ENCODE measurements around the gene OSBP2.

Gene OSBP2

DNA sequence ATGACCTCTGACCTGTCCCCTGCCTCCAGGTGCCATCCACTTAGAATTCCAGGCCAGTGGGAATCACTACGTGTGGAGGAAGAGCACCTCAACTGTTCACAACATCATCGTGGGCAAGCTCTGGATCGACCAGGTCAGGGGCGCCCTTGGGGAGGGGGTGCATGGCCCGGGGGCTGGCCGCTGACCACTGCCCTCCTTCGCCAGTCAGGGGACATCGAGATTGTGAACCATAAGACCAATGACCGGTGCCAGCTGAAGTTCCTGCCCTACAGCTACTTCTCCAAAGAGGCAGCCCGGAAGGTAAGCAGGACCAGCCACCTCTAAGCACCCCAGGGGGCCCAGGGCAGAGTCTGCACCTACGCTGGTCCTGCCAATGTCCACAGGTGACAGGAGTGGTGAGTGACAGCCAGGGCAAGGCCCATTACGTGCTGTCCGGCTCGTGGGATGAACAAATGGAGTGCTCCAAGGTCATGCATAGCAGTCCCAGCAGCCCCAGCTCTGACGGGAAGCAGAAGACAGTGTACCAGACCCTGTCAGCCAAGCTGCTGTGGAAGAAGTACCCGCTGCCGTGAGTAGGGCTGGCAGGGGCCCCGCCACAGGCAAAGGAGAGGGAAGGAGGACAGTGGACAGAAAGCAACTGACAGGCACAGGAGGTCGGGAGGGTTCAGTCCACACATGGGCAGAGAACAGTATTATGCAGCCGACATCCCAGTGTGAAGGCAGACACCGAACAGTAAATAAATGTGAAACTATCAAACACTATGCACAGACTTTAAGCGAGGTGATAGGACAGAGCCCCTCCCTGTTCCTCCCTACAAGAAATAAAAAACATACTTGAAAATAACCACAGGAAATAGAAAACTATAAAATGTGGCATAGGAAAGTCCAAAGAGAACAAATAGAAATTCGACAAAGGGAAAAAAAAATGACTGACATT, 199.0 kb downstream of the OSBP2 start:
- peak in 11 of 42 donors; percentile 3 to 28 (median 12) for DNase-seq
- intact Hi-C loops (cut with DNase I): no loop called here

DNA sequence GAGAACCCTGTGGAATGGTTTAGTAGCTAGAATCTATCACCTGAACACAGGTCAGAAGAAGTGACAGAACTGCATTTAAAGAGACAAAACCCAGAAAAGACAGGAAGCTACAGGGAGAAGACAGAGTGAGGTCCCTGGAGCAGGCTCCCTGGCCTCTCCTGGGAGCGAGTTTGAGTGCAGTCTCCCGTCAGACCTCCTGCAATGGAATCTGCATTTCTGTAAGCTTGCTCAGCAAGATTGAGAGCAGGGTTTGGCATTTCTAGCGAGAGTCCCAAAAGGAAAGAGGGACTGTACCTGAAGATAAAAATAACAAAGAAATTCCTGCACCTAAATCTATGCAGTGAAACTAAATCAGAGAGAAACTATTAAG, 199.7 kb downstream of the OSBP2 start:
- DNase-seq: peak in 4 of 42 donors; percentile 7 to 33 (median 18)
- intact Hi-C loops (cut with DNase I): no loop called here

DNA sequence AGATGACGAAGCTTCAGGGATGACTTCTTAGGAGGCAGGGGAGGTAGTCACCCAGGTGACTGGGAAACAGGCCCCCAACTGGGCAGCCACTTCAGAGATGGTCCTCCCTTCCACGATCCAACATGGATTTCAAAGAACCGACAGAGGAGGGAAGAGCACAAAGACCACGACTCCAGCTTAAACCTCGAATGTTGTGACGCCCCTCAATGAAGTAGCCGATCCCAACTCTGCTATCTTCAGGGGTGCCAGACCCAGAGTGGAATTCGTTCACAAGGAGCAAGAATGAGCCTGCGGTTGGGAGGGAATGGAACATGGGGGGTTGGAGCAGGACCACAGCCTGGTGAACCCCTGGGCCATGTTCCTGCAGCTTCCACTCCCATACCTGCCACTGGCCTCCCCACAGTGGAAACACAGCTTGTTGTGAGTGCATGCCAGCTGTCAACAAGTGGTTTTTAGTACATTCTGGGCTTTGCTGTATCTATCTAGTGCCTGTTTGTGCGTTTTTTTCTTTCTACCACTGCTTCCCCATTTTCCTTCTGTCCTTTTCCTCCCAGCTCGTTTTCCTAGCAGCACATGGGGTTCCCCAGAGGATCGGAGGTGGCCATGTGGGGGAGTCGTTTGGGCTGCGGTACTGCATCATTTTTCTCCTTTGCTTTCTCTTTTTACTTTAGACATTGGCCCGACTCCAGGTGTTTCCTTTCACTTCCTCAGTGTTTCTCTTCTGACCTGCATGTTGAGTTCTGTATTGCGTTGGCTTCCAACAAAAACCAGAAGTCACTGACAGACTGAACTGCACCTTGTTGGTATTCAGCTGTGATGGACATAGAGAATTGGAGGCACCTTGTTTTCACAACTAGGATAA, 208.1 kb downstream of the OSBP2 start:
- peak in 9 of 42 donors; percentile 4 to 40 (median 20) for DNase-seq
- intact Hi-C loops (cut with DNase I): loop anchor here (5.0 kb wide), 1 partner anchor 140 kb away; no protein-coding TSS in a partner anchor

DNA sequence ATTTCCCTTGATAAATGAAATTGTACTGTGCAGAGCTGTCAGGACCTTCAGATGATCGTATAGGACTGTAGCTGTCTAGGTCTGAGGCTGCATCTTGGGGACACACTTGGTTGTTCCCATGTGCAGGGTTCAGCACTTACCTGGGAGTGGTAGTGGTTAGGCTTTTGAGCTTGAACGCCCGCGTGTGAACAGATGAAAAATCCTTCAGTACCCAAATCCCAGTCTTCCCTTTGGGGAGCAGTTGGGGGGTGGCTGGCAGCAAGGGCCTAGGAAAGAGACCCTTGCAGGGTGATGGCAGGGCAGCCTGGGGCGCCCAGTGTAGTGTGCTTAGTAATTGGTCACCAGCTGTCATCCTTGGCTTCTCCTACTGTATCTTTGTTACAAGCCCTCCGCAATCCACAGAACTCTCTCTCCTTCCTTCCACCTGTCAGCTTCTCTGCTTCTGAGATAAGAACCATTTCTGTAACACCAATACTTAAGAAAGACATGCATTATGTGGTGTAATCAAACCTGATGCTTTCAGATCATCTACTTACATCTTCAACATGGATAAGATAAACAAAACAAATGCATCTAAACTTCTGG, 209.3 kb downstream of the OSBP2 start:
- DNase-seq: peak in 9 of 42 donors; percentile 1 to 38 (median 19)
- intact Hi-C loops (cut with DNase I): loop anchor here (5.0 kb wide), 1 partner anchor 142 kb away; no protein-coding TSS in a partner anchor

DNA sequence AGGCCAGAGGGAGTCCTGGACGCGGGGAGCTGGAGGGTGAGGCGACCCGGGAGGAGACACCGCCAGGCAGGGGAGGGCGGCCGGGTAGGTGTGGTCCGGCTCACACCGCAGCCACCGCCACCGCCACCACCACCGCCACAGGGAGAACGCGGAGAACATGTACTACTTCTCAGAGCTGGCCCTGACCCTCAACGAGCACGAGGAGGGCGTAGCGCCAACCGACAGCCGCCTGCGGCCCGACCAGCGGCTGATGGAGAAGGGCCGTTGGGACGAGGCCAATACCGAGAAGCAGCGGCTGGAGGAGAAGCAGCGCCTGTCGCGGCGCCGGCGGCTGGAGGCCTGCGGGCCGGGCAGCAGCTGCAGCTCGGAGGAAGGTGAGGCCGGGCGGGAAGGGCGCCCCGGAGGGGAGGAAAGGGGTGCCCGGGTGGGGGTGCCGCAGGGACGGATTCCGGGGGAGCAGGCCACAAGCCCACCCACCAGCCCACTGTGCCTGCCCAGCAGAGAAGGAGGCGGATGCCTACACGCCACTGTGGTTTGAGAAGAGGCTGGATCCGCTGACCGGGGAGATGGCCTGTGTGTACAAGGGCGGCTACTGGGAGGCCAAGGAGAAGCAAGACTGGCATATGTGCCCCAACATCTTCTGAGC, 211.1 kb downstream of the OSBP2 start:
- intact Hi-C loops (cut with DNase I): no loop called here
- peak in 8 of 42 donors; percentile 1 to 40 (median 22) for DNase-seq

DNA sequence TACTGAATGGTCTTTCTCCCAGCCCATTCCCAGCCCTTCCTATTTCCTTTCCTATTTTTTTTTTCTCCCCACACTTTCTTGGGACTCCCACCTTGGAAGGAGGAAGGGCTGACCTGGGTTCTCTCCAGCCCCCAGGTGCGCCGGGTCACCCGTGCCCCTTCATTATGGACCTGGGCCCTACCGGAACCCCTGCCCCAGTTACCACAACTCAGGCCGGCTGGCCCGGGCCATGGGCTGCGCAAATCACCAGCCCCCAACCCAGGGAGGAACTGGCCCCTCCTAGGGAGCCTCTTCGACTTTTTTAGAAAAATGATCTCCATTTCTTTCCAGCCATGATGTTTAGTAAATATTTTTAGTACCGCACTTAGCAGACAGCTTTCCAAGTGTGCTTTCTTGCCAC, 211.7 kb downstream of the OSBP2 start:
- intact Hi-C loops (cut with DNase I): no loop called here

DNA sequence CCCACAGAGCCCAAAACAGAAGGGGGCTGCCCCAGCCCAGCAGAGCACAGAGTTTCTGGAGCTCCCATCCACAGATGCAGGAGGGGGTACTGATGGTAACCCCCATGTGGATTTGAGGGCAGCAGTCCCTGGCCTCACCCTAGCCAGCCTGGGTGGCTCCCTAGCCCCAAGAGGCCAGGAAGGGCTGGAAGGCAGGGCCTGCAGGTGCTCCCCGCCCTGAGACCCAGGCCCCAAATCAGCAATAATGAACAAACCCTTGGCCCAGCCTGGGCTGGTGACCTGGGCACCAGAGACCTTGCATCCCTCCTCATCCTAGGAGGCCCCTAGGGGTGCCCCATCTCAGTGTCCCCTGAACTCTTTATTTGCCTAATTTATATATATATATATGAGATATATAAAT, 212.3 kb downstream of the OSBP2 start:
- peak in 7 of 42 donors; percentile 6 to 32 (median 15) for DNase-seq
- intact Hi-C loops (cut with DNase I): no loop called here

More for the DNA sequence above, 211.7 kb downstream of the OSBP2 start:
- peak in 6 of 42 donors; percentile 4 to 34 (median 10) for DNase-seq

DNA sequence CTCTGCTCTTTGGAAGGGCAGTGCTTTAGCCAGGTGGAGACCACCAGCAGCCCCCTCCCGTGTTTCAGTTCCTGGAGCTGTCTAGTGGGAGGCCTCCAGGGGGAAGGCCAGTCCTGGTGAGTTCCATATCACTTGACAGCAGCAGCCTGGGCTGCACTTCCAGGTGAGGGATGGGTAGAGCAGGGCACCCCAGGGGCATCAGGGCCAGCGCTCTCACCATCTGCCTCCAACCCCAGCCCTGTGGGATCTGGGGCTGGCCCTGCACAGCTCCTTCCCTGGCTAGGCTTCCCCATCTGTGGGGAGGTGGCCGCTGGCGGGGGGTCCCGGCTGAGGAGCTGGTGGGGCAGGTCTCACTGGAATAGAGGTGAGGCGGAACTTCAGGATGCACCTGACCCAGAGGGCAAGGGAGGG, 213.4 kb downstream of the OSBP2 start:
- intact Hi-C loops (cut with DNase I): no loop called here

DNA sequence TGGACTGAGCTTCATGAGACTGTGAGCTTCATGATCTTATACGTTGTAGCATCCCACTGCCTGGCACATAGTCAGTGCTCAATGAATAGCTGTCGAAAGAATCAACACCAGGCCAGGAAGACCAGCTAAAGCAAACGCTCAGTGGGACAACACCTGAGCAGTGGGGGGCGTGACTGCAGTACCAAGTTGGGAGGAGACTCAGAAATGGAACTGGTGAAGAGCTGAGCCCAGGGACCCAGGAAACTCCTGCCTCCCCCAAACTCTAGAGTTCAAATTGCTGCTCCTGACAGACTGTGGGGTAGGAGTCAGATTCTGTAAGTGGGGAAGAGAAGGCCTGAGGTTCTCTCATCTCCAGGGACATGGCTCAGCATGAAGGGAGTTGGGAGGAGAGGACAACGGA, 214.6 kb downstream of the OSBP2 start:
- intact Hi-C loops (cut with DNase I): no loop called here
- DNase-seq: peak in 6 of 42 donors; percentile 2 to 36 (median 11)

More for the DNA sequence above, 213.4 kb downstream of the OSBP2 start:
- peak in 8 of 42 donors; percentile 4 to 31 (median 14) for DNase-seq

DNA sequence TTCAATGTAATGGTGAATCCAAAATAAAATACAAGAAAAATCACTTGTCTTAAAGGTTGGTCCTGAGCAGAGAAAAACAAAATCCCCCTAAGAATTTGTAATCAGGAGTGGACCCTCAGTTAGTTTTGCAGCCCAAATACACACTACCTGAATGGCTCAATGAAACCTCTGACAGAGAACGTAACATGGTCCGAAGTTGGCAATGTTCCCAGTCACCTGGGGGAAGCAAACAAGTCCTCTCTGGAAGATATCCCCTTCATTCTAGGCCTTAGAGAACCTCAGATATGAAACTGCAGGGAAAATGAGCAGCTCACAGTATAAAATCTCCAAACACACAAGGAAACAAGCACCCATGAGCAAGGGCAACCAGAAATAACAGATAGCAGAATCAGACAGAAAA, 215.7 kb downstream of the OSBP2 start:
- peak in 6 of 42 donors; percentile 5 to 32 (median 24) for DNase-seq
- intact Hi-C loops (cut with DNase I): no loop called here

DNA sequence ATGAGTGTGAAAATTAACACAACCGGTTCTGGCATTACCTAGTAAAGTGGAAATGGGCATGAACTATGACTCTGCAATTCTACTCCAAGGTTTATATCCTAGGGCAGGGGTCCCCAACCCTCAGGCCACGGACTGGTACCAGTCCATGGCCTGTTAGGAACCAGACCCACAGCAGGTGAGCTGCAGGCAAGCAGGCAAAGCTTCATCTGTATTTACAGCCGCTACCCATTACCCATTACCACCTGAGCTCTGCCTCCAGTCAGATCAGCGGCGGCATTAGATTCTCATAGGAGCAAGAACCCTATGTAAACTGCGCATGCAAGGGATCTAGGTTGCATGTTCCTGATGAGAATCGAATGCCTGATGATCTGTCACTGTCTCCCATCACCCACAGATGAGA, 224.1 kb downstream of the OSBP2 start:
- peak in 2 of 42 donors; percentile 19 to 20 for DNase-seq
- intact Hi-C loops (cut with DNase I): no loop called here

DNA sequence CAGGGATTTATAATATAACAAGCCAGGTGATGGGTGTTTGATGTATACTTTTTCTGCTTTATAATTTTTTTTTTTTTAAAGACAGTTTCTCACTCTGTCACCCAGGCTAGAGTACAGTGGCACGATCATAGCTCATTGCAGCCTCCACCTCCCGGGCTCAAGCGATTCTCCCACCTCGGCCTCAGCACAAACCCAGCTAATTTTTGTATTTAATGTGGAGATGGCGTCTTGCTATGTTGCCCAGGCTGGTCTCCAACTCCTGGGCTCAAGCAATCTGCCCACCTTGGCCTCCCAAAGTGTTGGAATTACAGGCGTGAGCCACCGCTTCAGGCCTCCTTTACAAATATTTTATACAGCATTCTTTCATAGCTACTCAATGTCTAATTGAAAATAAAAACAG, 225.3 kb downstream of the OSBP2 start:
- DNase-seq: peak in 5 of 42 donors; percentile 1 to 37 (median 17)
- intact Hi-C loops (cut with DNase I): loop anchor here (5.0 kb wide), 1 partner anchor 158 kb away; no protein-coding TSS in a partner anchor

DNA sequence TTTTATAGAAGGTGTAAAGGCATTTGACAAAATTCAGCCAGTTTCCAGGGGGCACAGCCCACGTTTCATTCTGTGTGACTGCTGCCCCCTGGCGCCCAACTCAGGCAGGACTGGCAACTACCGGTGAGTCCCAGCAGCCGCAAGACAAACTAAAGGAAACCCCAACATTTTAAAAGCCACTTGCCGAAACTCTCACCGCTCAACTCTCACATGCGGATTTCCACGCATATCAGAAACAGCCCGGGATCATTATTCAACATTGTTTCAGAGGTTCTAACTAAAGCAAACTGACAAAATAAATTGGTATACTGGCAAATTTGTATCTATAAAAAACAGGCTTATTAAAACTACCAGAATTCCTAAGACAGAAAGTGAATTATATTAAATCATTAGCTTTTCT, 225.7 kb downstream of the OSBP2 start:
- intact Hi-C loops (cut with DNase I): loop anchor here (5.0 kb wide), 1 partner anchor 158 kb away; no protein-coding TSS in a partner anchor
- DNase-seq: peak; percentile 73 to 95 (median 87)

DNA sequence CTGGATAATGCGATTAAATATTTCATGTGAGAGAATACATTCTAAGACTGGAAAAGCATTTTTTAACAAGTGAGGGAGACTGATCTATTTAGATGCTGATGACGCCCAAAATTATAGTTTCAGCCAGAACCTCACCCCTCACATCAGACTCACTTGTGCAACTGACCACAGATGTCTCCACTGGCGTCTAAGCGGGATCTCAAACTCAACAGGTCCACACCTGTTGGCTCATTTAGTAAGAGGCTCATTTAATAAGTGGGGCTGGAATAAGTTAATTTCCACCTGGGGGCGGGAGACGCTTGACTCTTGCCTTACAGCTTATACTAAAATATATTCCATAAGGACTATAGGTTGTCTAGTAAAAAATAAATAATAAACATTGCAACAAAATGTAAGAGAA, 226.4 kb downstream of the OSBP2 start:
- peak in 6 of 42 donors; percentile 7 to 34 (median 10) for DNase-seq
- intact Hi-C loops (cut with DNase I): loop anchor here (5.0 kb wide), 1 partner anchor 159 kb away; no protein-coding TSS in a partner anchor

DNA sequence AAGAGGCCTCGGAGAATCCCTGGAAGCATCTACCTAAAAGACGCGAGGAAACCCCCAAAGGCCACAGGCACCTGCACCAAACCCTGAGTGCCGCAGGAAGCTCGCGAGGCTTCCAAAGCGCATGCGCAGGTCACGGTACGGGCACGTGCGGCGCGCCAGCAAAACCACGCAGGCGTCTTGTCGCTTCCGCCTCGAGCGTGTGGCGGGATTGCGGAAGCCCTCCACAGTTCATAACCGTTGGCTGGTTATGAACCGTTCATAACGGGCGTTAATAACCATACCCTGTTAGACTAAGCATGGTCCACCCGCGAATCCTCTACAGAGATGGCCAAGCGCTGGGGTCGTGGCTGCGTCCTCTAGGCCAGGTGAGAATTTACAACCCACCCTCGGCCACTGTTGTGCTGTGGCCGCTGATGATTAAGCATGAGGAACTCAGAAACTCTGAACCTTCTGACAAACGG, 227.5 kb downstream of the OSBP2 start:
- peak in 37 of 42 donors; percentile 17 to 78 (median 53) for DNase-seq
- intact Hi-C loops (cut with DNase I): loop anchor here (5.0 kb wide), 1 partner anchor 160 kb away; no protein-coding TSS in a partner anchor

DNA sequence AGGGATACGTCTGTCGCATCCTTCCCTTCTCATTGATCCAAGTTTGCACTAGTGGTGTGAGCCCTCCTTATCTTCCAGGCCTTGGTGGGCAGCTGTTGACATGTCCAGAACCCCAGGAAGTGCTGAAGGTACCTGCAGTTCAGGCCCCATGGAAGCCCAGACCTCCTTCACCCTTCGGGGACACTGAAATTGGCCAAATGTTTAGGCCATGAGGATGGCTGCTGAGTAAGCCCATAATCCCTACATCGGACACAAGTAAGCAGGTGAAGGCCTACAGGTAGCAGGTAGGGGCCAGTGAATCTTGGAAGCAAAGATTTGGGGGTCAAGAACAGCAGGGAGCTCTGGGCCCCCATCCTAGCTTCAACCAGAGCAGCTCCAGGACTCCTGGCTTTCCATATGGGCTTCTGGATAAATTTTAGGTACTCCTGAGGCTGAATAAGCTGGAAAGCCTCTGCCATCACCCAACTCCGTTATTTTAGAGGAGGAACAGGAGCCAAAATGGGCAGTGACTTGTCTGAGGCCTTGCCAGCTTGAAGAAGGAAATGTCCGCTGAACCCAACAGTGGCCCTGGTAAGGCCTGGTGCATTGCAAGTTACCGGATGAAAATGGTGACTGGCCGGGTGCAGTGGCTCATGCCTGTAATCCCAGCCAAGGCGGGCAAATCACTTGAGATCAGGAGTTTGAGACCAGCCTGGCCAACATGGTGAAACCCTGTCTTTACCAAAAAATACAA, 228.7 kb downstream of the OSBP2 start:
- intact Hi-C loops (cut with DNase I): loop anchor here (5.0 kb wide), 1 partner anchor 161 kb away; no protein-coding TSS in a partner anchor
- peak in 7 of 42 donors; percentile 7 to 28 (median 11) for DNase-seq

DNA sequence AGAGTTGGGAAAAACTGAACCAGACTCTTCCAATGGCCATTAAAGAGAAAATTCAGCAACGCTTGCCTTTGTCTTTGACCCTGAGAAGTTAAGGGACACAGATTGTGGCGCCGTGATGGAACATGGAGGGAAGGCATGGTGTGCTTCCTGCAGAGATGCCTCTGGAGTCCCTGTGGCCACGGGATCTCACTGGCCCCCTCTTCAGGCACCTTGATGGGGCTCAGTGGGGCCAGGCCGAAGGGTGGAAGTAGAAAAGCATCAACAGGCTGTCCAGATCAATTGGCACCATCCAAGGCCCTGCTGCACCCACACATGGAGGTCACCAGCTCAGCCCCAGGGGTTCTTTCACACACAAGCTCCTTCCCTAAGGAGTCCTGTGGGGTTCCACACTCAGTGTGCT, 231.0 kb downstream of the OSBP2 start:
- DNase-seq: peak in 3 of 42 donors; percentile 11 to 19 (median 15)
- intact Hi-C loops (cut with DNase I): no loop called here

Data from head of caudate nucleus (tissue), 42 donors.